Posterior cingulate gyrus (tissue), 11 donors: Measurements from ENCODE around the gene DUSP8.

Experiments used
- DNase-seq, 10 donors: peaks; one replicate each; pipeline versions ENCODE4 v3.0.0 to v3.0.0-alpha.2; 2020 to 2021; ENCODE audit warnings: mixed read lengths in 3 of 10
- intact Hi-C: fragments of 100-400 bp; cut with DNase I; formaldehyde crosslinking; loops from one replicate; pipeline ENCODE4 v1.15.1; 2023

The DUSP8 gene

GRCh38 chr11:1567052-1567720 lies 4.9 kb downstream of the DUSP8 start:
- DNase-seq: peak in 3 of 10 donors; percentile 8 to 85 (median 68)
- intact Hi-C loops: no loop called here

- intact Hi-C loops: no loop called here
- DNase-seq: peak in 4 of 10 donors; percentile 8 to 77 (median 72)
Measured at GRCh38 chr11:1566381-1567051, 5.6 kb downstream of the DUSP8 start.

- intact Hi-C loops: no loop called here
- peak in 1 of 10 donors; percentile 67 for DNase-seq
Measured at GRCh38 chr11:1565904-1566247, 6.2 kb downstream of the DUSP8 start.

- intact Hi-C loops: no loop called here
- DNase-seq: peak in 4 of 10 donors; percentile 9 to 83 (median 68)
Measured at GRCh38 chr11:1565173-1565903, 6.7 kb downstream of the DUSP8 start.

- intact Hi-C loops: no loop called here
Measured at GRCh38 chr11:1564535-1565172, 7.4 kb downstream of the DUSP8 start.

GRCh38 chr11:1563697-1564534 lies 8.2 kb downstream of the DUSP8 start:
- DNase-seq: peak in 2 of 10 donors; percentile 63 to 78
- intact Hi-C loops: no loop called here

More at GRCh38 chr11:1564535-1565172, 7.4 kb downstream of the DUSP8 start:
- peak; percentile 57 to 98 (median 84) for DNase-seq

GRCh38 chr11:1563149-1563638 lies 8.9 kb downstream of the DUSP8 start:
- peak in 2 of 10 donors; percentile 67 to 80 for DNase-seq
- intact Hi-C loops: no loop called here

- peak in 1 of 10 donors; percentile 62 for DNase-seq
- intact Hi-C loops: no loop called here
Measured at GRCh38 chr11:1562469-1563148, 9.5 kb downstream of the DUSP8 start.

GRCh38 chr11:1561955-1562354 lies 10.1 kb downstream of the DUSP8 start:
- peak in 2 of 10 donors; percentile 31 to 63 for DNase-seq
- intact Hi-C loops: no loop called here

- intact Hi-C loops: no loop called here
- DNase-seq: peak in 2 of 10 donors; percentile 55 to 82
Measured at GRCh38 chr11:1561266-1561665, 10.8 kb downstream of the DUSP8 start.

- peak in 3 of 10 donors; percentile 70 to 87 (median 84) for DNase-seq
- intact Hi-C loops: no loop called here
Measured at GRCh38 chr11:1560649-1561251, 11.3 kb downstream of the DUSP8 start.

- DNase-seq: peak in 3 of 10 donors; percentile 69 to 86 (median 72)
Measured at GRCh38 chr11:1560002-1560648, 11.9 kb downstream of the DUSP8 start.

GRCh38 chr11:1559111-1559951 lies 12.7 kb downstream of the DUSP8 start:
- peak; percentile 86 to 99 (median 92) for DNase-seq
- intact Hi-C loops: no loop called here

More at GRCh38 chr11:1560002-1560648, 11.9 kb downstream of the DUSP8 start:
- intact Hi-C loops: no loop called here

- intact Hi-C loops: no loop called here
- DNase-seq: no peak
Measured at GRCh38 chr11:1558775-1559110, 13.3 kb downstream of the DUSP8 start.

- intact Hi-C loops: no loop called here
- peak in 4 of 10 donors; percentile 53 to 90 (median 82) for DNase-seq
Measured at GRCh38 chr11:1557904-1558774, 13.9 kb downstream of the DUSP8 start.
